ENCODE data around the gene SNAPIN. TPM values are rescaled to one million over a fixed set of nuclear protein-coding genes. Genes with fewer than 3 reads are reported as not detected.
A peak's percentile ranks its signal among the peaks of the same experiment; 100 is the strongest.

The SNAPIN gene
- 100 to 1,000 TPM in 1 of 3 donors, 10 to 100 TPM in 2; 95.8 to 106 (median 96.0) TPM for polyA plus RNA-seq

- Mint-ChIP-seq H3K9me3 (no peaks in the 10 kb centered on the region), H3K4me3 (peak within 1 kb of the TSS; percentile 92 to 97 (median 95)), H3K27me3 (ENCODE audit: low read depth in 3 of 3) (peaks cover 0 to 6% (median 0%) of the 10 kb centered on the region in 3 donors), H3K36me3 (peaks cover 11 to 14% (median 12%) of the 10 kb centered on the region in 3 donors), H3K27ac (peak within 1 kb of the TSS; percentile 85 to 95 (median 92)), H3K4me1 (peaks cover 16 to 29% of the 10 kb centered on the region in 2 donors)
- peak; percentile 86 to 88 (median 87) for DNase-seq
These were observed at the start of gene SNAPIN for GRCh38 chr1:153658400-153659174. Gene SNAPIN, plus strand, starts transcription at chr1:153658703. Its CDS starts 41 bp downstream, at chr1:153658744.

GRCh38 chr1:153608742-153609584 is 49.5 kb upstream of the SNAPIN start:
- Mint-ChIP-seq H3K4me3 (no peak overlapping the region), H3K27ac (no peak overlapping the region), H3K36me3 (no peaks in the 10 kb centered on the region), H3K27me3 (ENCODE audit: low read depth in 3 of 3) (peaks cover 0 to 2% (median 1%) of the 10 kb centered on the region in 3 donors), H3K4me1 (no peaks in the 10 kb centered on the region), H3K9me3 (no peaks in the 10 kb centered on the region)
- no peak for DNase-seq

- Mint-ChIP-seq H3K9me3 (no peaks in the 10 kb centered on the region), H3K4me3 (no peak overlapping the region), H3K27me3 (ENCODE audit: low read depth in 3 of 3) (peaks cover 0 to 5% (median 4%) of the 10 kb centered on the region in 3 donors), H3K27ac (no peak overlapping the region), H3K4me1 (no peaks in the 10 kb centered on the region), H3K36me3 (no peaks in the 10 kb centered on the region)
- DNase-seq, result no peak
These were observed 49.0 kb upstream of the SNAPIN start for GRCh38 chr1:153609585-153609907.

- Mint-ChIP-seq H3K9me3 (no peaks in the 10 kb centered on the region), H3K27ac (no peak overlapping the region), H3K4me3 (no peak overlapping the region), H3K4me1 (no peaks in the 10 kb centered on the region), H3K27me3 (ENCODE audit: low read depth in 3 of 3) (peaks cover 0 to 5% (median 4%) of the 10 kb centered on the region in 3 donors), H3K36me3 (no peaks in the 10 kb centered on the region)
- no peak for DNase-seq
These were observed 48.2 kb upstream of the SNAPIN start for GRCh38 chr1:153610334-153610733.

GRCh38 chr1:153610811-153611301 is 47.6 kb upstream of the SNAPIN start:
- Mint-ChIP-seq H3K27me3 (ENCODE audit: low read depth in 3 of 3) (peaks cover 0 to 5% (median 4%) of the 10 kb centered on the region in 3 donors), H3K36me3 (no peaks in the 10 kb centered on the region), H3K27ac (no peak overlapping the region), H3K4me1 (no peaks in the 10 kb centered on the region), H3K4me3 (no peak overlapping the region), H3K9me3 (no peaks in the 10 kb centered on the region)
- DNase-seq, result no peak

GRCh38 chr1:153611356-153611755 is 47.1 kb upstream of the SNAPIN start:
- no peak for DNase-seq
- no peaks in the 10 kb centered on the region for H3K4me1 Mint-ChIP-seq
- no peaks in the 10 kb centered on the region for H3K36me3 Mint-ChIP-seq
- no peak overlapping the region for H3K4me3 Mint-ChIP-seq
- H3K27me3 Mint-ChIP-seq (ENCODE audit: low read depth in 3 of 3), result peaks cover 0 to 5% (median 4%) of the 10 kb centered on the region in 3 donors
- H3K27ac Mint-ChIP-seq, result no peak overlapping the region
- H3K9me3 Mint-ChIP-seq, result no peaks in the 10 kb centered on the region

GRCh38 chr1:153612111-153612754 is 46.3 kb upstream of the SNAPIN start:
- Mint-ChIP-seq H3K27me3 (ENCODE audit: low read depth in 3 of 3) (peaks cover 0 to 5% (median 4%) of the 10 kb centered on the region in 3 donors), H3K9me3 (no peaks in the 10 kb centered on the region), H3K36me3 (no peaks in the 10 kb centered on the region), H3K4me3 (no peak overlapping the region), H3K27ac (no peak overlapping the region), H3K4me1 (no peaks in the 10 kb centered on the region)
- no peak for DNase-seq

GRCh38 chr1:153612755-153613331 is 45.7 kb upstream of the SNAPIN start, which contains the start of gene S100A16:
Gene S100A16, minus strand, starts transcription at chr1:153613137. Its CDS starts 4,986 bp downstream, at chr1:153608151.
- H3K9me3 Mint-ChIP-seq, result no peaks in the 10 kb centered on the region

GRCh38 chr1:153613406-153613805 is 45.1 kb upstream of the SNAPIN start:
- DNase-seq, result no peak
- H3K9me3 Mint-ChIP-seq, result no peaks in the 10 kb centered on the region
- no peak overlapping the region for H3K27ac Mint-ChIP-seq

More at GRCh38 chr1:153612755-153613331, 45.7 kb upstream of the SNAPIN start, which contains the start of gene S100A16:
- H3K36me3 Mint-ChIP-seq, result no peaks in the 10 kb centered on the region
- peaks cover 0 to 3% of the 10 kb centered on the region in 2 donors for H3K4me1 Mint-ChIP-seq
- DNase-seq, result no peak
- no peak within 1 kb of the TSS for H3K27ac Mint-ChIP-seq
- peaks cover 0 to 5% (median 4%) of the 10 kb centered on the region in 3 donors for H3K27me3 Mint-ChIP-seq (ENCODE audit: low read depth in 3 of 3)
- H3K4me3 Mint-ChIP-seq, result no peak within 1 kb of the TSS

GRCh38 chr1:153614189-153614900 is 44.2 kb upstream of the SNAPIN start:
- Mint-ChIP-seq H3K27ac (no peak overlapping the region), H3K4me1 (peaks cover 0 to 3% of the 10 kb centered on the region in 2 donors), H3K27me3 (ENCODE audit: low read depth in 3 of 3) (peaks cover 0 to 5% (median 4%) of the 10 kb centered on the region in 3 donors), H3K36me3 (no peaks in the 10 kb centered on the region), H3K4me3 (no peak overlapping the region), H3K9me3 (no peaks in the 10 kb centered on the region)
- DNase-seq, result no peak

More at GRCh38 chr1:153613406-153613805, 45.1 kb upstream of the SNAPIN start:
- Mint-ChIP-seq H3K36me3 (no peaks in the 10 kb centered on the region), H3K4me3 (no peak overlapping the region), H3K27me3 (ENCODE audit: low read depth in 3 of 3) (peaks cover 0 to 5% (median 4%) of the 10 kb centered on the region in 3 donors), H3K4me1 (peaks cover 0 to 3% of the 10 kb centered on the region in 2 donors)

GRCh38 chr1:153614906-153615305 is 43.6 kb upstream of the SNAPIN start:
- Mint-ChIP-seq H3K27me3 (ENCODE audit: low read depth in 3 of 3) (peaks cover 0 to 5% (median 4%) of the 10 kb centered on the region in 3 donors), H3K4me3 (no peak overlapping the region), H3K27ac (no peak overlapping the region), H3K4me1 (peaks cover 0 to 3% of the 10 kb centered on the region in 2 donors), H3K36me3 (no peaks in the 10 kb centered on the region), H3K9me3 (no peaks in the 10 kb centered on the region)
- no peak for DNase-seq

GRCh38 chr1:153615406-153615805 is 43.1 kb upstream of the SNAPIN start:
- H3K4me3 Mint-ChIP-seq, result no peak overlapping the region
- H3K27me3 Mint-ChIP-seq (ENCODE audit: low read depth in 3 of 3), result peaks cover 0 to 6% (median 2%) of the 10 kb centered on the region in 3 donors
- no peak overlapping the region for H3K27ac Mint-ChIP-seq
- no peak for DNase-seq
- peaks cover 0 to 3% of the 10 kb centered on the region in 2 donors for H3K4me1 Mint-ChIP-seq
- H3K36me3 Mint-ChIP-seq, result no peaks in the 10 kb centered on the region
- no peaks in the 10 kb centered on the region for H3K9me3 Mint-ChIP-seq

Data from immature natural killer cell (primary cell).